OCI-LY1 (cell line): ENCODE results near the gene NPTX1.

ENCODE experiments used
- H2AFZ ChIP-seq: fragments of 200-600 bp; sonication (generic), shearing (Covaris generic); 2 replicates; pipeline ENCODE4 v1.6.0; 2014; ENCODE audit warnings: antibody characterized with exemption, mild to moderate bottlenecking, low read length
- H3F3A ChIP-seq: fragments of 200-600 bp; sonication (generic), shearing (Covaris generic); 2 replicates; pipeline ENCODE4 v1.6.0; 2014; ENCODE audit warnings: mild to moderate bottlenecking, antibody characterized with exemption, low read length, moderate library complexity; ENCODE audit not compliant: insufficient read depth
- H3K27ac ChIP-seq: fragments of 200-600 bp; sonication (generic); 2 replicates; pipeline ENCODE4 v1.5.1; 2014; ENCODE audit warnings: low read length, mixed run types, mild to moderate bottlenecking, low read depth; ENCODE audit not compliant: poor library complexity, severe bottlenecking
- H3K27me3 ChIP-seq: fragments of 200-600 bp; sonication (generic); 2 replicates; pipeline ENCODE4 v1.6.0; 2014; ENCODE audit warnings: antibody characterized with exemption, mild to moderate bottlenecking, low read length, moderate library complexity; ENCODE audit not compliant: insufficient read depth
- H3K36me3 ChIP-seq: fragments of 200-600 bp; sonication (generic); 2 replicates; pipeline ENCODE4 v1.6.1; 2014; ENCODE audit warnings: mild to moderate bottlenecking, antibody characterized with exemption, low read length, moderate library complexity, mixed read lengths; ENCODE audit not compliant: insufficient read depth
- H3K4me1 ChIP-seq: fragments of 200-600 bp; sonication (generic); 2 replicates; pipeline ENCODE4 v1.5.1; 2014; ENCODE audit warnings: mild to moderate bottlenecking, low read length, moderate library complexity; ENCODE audit not compliant: insufficient read depth, severe bottlenecking
- H3K4me2 ChIP-seq: fragments of 200-600 bp; sonication (generic), shearing (Covaris generic); 2 replicates; pipeline ENCODE4 v1.6.1; 2014; ENCODE audit warnings: low read length
- H3K4me3 ChIP-seq: fragments of 200-600 bp; sonication (generic); 2 replicates; pipeline ENCODE4 v1.5.1; 2014; ENCODE audit warnings: low read length, low read depth, mild to moderate bottlenecking, mixed read lengths; ENCODE audit not compliant: poor library complexity, severe bottlenecking
- H3K79me2 ChIP-seq: fragments of 200-600 bp; shearing (Covaris generic); 2 replicates; pipeline ENCODE4 v1.6.1; 2016; ENCODE audit warnings: mixed run types, low read length, mixed read lengths; ENCODE audit not compliant: insufficient read depth
- H3K9ac ChIP-seq: fragments of 200-600 bp; sonication (generic), shearing (Covaris generic); 2 replicates; pipeline ENCODE4 v1.6.1; 2014; ENCODE audit warnings: mild to moderate bottlenecking, low read length, mixed read lengths
- H3K9me2 ChIP-seq: fragments of 200-600 bp; sonication (generic), shearing (Covaris generic); 2 replicates; pipeline ENCODE4 v1.6.1; 2014; ENCODE audit warnings: low read depth, mild to moderate bottlenecking, low read length, mixed read lengths
- H3K9me3 ChIP-seq: fragments of 200-600 bp; shearing (Covaris generic); 2 replicates; pipeline ENCODE4 v1.6.1; 2014; ENCODE audit warnings: low read length, mixed read lengths
- H4K20me1 ChIP-seq: fragments of 200-600 bp; sonication (generic), shearing (Covaris generic); 2 replicates; pipeline ENCODE4 v1.6.0; 2016; ENCODE audit warnings: mild to moderate bottlenecking, low read length; ENCODE audit not compliant: insufficient read depth
- EZH2 ChIP-seq: fragments of 200-600 bp; sonication (generic), shearing (Covaris generic); IDR thresholded peaks from 2 replicates; pipeline ENCODE4 v1.8.0; 2017; ENCODE audit warnings: borderline replicate concordance, mixed run types, mild to moderate bottlenecking, antibody characterized with exemption, low read length, moderate library complexity, mixed read lengths
- TF ChIP-seq, protein P1 (sequence below): fragments of 200-600 bp; sonication (generic), shearing (Covaris generic); IDR thresholded peaks from 2 replicates; pipeline ENCODE4 v1.5.1; 2017; ENCODE audit warnings: mild to moderate bottlenecking, antibody characterized with exemption, low read length, moderate library complexity, mixed read lengths

Gene NPTX1

DNA sequence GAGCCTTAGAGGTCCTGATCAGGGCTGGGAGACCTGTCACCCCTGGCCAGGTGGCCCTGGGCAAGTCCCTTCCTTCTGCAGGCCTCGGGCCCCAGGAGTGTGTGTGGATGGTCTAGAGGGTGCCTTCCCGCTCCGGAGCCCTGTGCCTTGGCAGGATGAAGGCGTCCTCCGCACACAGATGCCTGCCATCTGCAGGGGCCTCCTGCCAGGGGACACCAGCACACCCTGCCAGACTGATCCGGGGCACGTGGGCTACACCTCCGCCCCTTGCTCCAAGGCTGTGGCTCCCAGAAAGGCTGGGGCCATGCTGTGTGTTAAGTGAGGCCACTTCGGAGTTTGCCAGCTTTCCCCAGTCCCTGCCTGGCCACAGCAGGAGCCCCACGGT lies 30.7 kb downstream of the NPTX1 start:
- H3K4me3 ChIP-seq, result no peak overlapping the region
- H3K27ac ChIP-seq, result no peak overlapping the region
- no peaks in the 10 kb centered on the region for H3K36me3 ChIP-seq
- no peaks in the 10 kb centered on the region for H3F3A ChIP-seq
- no peaks in the 10 kb centered on the region; the same call in 1 of the 2 replicates for H3K27me3 ChIP-seq
- no peak for TF ChIP-seq EZH2
- TF ChIP-seq, protein P1, sequence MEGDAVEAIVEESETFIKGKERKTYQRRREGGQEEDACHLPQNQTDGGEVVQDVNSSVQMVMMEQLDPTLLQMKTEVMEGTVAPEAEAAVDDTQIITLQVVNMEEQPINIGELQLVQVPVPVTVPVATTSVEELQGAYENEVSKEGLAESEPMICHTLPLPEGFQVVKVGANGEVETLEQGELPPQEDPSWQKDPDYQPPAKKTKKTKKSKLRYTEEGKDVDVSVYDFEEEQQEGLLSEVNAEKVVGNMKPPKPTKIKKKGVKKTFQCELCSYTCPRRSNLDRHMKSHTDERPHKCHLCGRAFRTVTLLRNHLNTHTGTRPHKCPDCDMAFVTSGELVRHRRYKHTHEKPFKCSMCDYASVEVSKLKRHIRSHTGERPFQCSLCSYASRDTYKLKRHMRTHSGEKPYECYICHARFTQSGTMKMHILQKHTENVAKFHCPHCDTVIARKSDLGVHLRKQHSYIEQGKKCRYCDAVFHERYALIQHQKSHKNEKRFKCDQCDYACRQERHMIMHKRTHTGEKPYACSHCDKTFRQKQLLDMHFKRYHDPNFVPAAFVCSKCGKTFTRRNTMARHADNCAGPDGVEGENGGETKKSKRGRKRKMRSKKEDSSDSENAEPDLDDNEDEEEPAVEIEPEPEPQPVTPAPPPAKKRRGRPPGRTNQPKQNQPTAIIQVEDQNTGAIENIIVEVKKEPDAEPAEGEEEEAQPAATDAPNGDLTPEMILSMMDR, result no peak
- no peak overlapping the region for H2AFZ ChIP-seq
- no peaks in the 10 kb centered on the region for H3K9me3 ChIP-seq
- H3K9me2 ChIP-seq, result no peaks in the 10 kb centered on the region
- H3K4me1 ChIP-seq, result no peaks in the 10 kb centered on the region
- no peak overlapping the region for H3K4me2 ChIP-seq
- no peaks in the 10 kb centered on the region for H4K20me1 ChIP-seq
- no peak overlapping the region for H3K9ac ChIP-seq
- no peaks in the 10 kb centered on the region for H3K79me2 ChIP-seq

GRCh38 chr17:80445007-80445725 lies 31.2 kb downstream of the NPTX1 start:
- Histone ChIP-seq H3K27ac (no peak overlapping the region), H4K20me1 (no peaks in the 10 kb centered on the region), H3K36me3 (no peaks in the 10 kb centered on the region), H3K27me3 (no peaks in the 10 kb centered on the region; the same call in 1 of the 2 replicates), H2AFZ (no peak overlapping the region), H3K4me3 (no peak overlapping the region), H3K9me3 (no peaks in the 10 kb centered on the region), H3F3A (no peaks in the 10 kb centered on the region), H3K79me2 (no peaks in the 10 kb centered on the region), H3K4me1 (no peaks in the 10 kb centered on the region), H3K4me2 (no peak overlapping the region), H3K9me2 (no peaks in the 10 kb centered on the region), H3K9ac (no peak overlapping the region)
- TF ChIP-seq, protein P1, result no peak
- TF ChIP-seq EZH2, result no peak

DNA sequence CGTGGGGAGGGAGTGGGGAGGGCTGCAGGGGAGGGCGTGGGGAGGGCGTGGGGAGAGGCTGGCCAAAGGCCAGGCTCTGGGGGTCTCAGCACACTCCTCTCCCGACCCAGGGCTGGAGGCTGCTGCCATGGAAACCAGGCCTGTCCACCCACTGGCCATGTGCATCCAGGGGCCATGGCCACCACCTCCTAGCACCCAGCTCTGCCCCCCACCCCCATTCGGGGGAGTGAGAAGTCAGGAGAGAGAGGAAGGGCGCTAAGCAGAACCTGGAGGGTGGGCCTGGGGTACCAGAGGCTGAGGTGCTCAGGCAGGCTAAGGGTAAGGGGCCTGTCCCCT lies 31.8 kb downstream of the NPTX1 start:
- Histone ChIP-seq H3K36me3 (no peaks in the 10 kb centered on the region), H3K9me2 (no peaks in the 10 kb centered on the region), H3K27me3 (no peaks in the 10 kb centered on the region; the same call in 1 of the 2 replicates), H3F3A (no peaks in the 10 kb centered on the region), H3K27ac (no peak overlapping the region), H3K79me2 (no peaks in the 10 kb centered on the region), H3K9me3 (no peaks in the 10 kb centered on the region), H4K20me1 (no peaks in the 10 kb centered on the region), H3K4me2 (no peak overlapping the region), H2AFZ (no peak overlapping the region), H3K4me1 (no peaks in the 10 kb centered on the region), H3K4me3 (no peak overlapping the region), H3K9ac (no peak overlapping the region)
- no peak for TF ChIP-seq EZH2
- TF ChIP-seq, protein P1, result no peak
